Gastroesophageal sphincter (tissue), 4 donors: Measurements from ENCODE around the gene TENM3. TPM values are rescaled to one million over a fixed set of nuclear protein-coding genes. Genes with fewer than 3 reads are reported as not detected.

Experiments used
- ATAC-seq: fragments of 150-250 bp; one replicate; pipeline ENCODE4 v1.9.1; 2016; ENCODE audit warnings: mild to moderate bottlenecking, moderate library complexity
- H3K27ac ChIP-seq, 4 donors: fragments of 200-600 bp; sonication (generic) in 3 of 4; 1 replicate in 3 of 4; 2 replicates in 1 of 4; pipeline ENCODE4 v1.5.1; 2016 to 2019
- H3K27me3 ChIP-seq: fragments of 200-600 bp; sonication (generic); one replicate; pipeline ENCODE4 v1.5.1; 2019
- H3K36me3 ChIP-seq, 2 donors: fragments of 200-600 bp; sonication (generic); one replicate each; pipeline ENCODE4 v1.5.1; 2019; ENCODE audit warnings: control low read depth in 1 of 2
- H3K4me1 ChIP-seq, 3 donors: fragments of 200-600 bp; sonication (generic); 1 replicate in 2 of 3; 2 replicates in 1 of 3; pipeline ENCODE4 v1.5.1; 2016 to 2019; ENCODE audit warnings: control low read depth in 2 of 3
- H3K4me3 ChIP-seq, 2 donors: fragments of 200-600 bp; sonication (generic); one replicate each; pipeline ENCODE4 v1.5.1; 2019; ENCODE audit warnings: mild to moderate bottlenecking in 1 of 2, moderate library complexity in 1 of 2
- H3K9me3 ChIP-seq, 3 donors: fragments of 200-600 bp; sonication (generic); one replicate each; pipeline ENCODE4 v1.5.1; 2017 to 2019; ENCODE audit warnings: control low read depth in 2 of 3
- EP300 ChIP-seq: sonication (generic); formaldehyde crosslinking; IDR thresholded peaks from one replicate; pipeline ENCODE4 v1.6.1; 2017; ENCODE audit warnings: antibody characterized with exemption, mild to moderate bottlenecking
- POLR2A ChIP-seq, 2 donors: fragments of 450-650 bp; IDR thresholded peaks; one replicate each; pipeline ENCODE4 v1.6.1; 2017; ENCODE audit warnings: antibody characterized with exemption in 2 of 2, mild to moderate bottlenecking in 2 of 2, moderate library complexity in 1 of 2
- POLR2AphosphoS5 ChIP-seq: sonication (generic); formaldehyde crosslinking; IDR thresholded peaks from one replicate; pipeline ENCODE4 v1.6.1; 2017; ENCODE audit warnings: antibody characterized with exemption
- WGBS, 2 donors: methylation state at CpG; one replicate each; pipeline ENCODE4 v1.1.5; 2018; ENCODE audit warnings: low coverage in 1 of 2; 5-methylcytosine and 5-hydroxymethylcytosine counted together
- total RNA-seq, 4 donors: library from RNA; depleted of rRNA; stranded (reverse); fragments of >200 nt; gene quantifications; one replicate each; pipeline ENCODE4 v1.1.0, GENCODE V29; 2016
- TF ChIP-seq, protein P1 (sequence below), 4 experiments: fragments of 200-600 bp in 2 of 4; fragments of 450-650 bp in 2 of 4; sonication (generic) in 1 of 4; IDR thresholded peaks; one replicate each; pipeline ENCODE4 v1.5.1; 2017 to 2019; ENCODE audit warnings: antibody characterized with exemption in 4 of 4, mild to moderate bottlenecking in 2 of 4, moderate library complexity in 2 of 4

The TENM3 gene
- total RNA-seq, 4 donors from 2014 or later = 8.2 to 39.9 (median 15.8) TPM

DNA sequence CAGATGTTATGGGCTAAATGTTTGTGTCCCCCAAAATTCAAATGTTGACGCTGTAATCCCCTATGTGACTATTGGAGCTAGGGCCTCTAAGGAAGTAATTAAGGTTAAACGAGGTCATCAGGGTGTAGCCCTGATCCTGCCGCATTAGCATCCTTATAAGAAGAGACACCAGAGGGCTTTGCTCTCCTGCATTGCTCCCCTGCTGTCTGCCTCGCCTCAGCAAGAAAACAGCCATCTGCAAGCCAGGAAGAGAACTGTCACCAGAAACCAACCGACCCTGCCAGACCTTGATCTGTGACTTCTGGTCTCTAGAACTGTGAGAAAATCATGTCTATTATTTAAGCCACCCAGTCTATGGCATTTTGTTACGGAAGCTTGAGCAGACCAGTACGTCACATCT, 342.1 kb downstream of the TENM3 start:
- H3K4me1 ChIP-seq = no peaks in the 10 kb centered on the region
- TF ChIP-seq POLR2AphosphoS5 (no peak), POLR2A (IDR thresholded peaks at IDR 0.05) (no peak), EP300 (no peak)
- TF ChIP-seq, protein P1, sequence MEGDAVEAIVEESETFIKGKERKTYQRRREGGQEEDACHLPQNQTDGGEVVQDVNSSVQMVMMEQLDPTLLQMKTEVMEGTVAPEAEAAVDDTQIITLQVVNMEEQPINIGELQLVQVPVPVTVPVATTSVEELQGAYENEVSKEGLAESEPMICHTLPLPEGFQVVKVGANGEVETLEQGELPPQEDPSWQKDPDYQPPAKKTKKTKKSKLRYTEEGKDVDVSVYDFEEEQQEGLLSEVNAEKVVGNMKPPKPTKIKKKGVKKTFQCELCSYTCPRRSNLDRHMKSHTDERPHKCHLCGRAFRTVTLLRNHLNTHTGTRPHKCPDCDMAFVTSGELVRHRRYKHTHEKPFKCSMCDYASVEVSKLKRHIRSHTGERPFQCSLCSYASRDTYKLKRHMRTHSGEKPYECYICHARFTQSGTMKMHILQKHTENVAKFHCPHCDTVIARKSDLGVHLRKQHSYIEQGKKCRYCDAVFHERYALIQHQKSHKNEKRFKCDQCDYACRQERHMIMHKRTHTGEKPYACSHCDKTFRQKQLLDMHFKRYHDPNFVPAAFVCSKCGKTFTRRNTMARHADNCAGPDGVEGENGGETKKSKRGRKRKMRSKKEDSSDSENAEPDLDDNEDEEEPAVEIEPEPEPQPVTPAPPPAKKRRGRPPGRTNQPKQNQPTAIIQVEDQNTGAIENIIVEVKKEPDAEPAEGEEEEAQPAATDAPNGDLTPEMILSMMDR (IDR thresholded peaks at IDR 0.05) = no peak
- no peaks in the 10 kb centered on the region for H3K36me3 ChIP-seq
- H3K9me3 ChIP-seq = peaks cover 0 to 17% (median 0%) of the 10 kb centered on the region in 3 donors
- 70 to 100% methylated on average over 3 to 7 of the region's 7 CpGs for WGBS, 2 donors
- H3K4me3 ChIP-seq = no peak overlapping the region
- ATAC-seq = no peak
- H3K27ac ChIP-seq = no peak overlapping the region
- H3K27me3 ChIP-seq = no peaks in the 10 kb centered on the region

DNA sequence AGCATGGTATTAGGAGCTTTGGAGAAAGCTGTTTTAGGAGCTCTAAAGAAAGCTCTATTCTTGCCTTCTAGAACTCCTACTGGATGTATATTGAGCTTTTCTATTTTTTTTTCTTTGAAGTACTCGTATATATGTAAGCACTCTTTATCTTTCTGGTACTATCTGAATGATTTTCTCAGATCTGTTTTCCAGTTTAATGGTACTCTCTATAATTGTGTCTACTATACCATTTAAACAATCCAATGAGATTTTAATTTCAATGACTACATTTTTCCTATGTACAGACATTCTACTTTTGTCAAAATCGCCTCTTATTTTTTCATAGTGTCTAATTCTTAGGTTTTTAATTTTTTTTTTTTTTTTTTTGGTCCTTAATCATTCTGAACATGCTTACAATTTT, 345.9 kb downstream of the TENM3 start:
- ATAC-seq = no peak
- no peak overlapping the region for H3K27ac ChIP-seq
- no peak for TF ChIP-seq POLR2A (IDR thresholded peaks at IDR 0.05)
- no peak for TF ChIP-seq EP300
- TF ChIP-seq, protein P1 (IDR thresholded peaks at IDR 0.05) = no peak
- TF ChIP-seq POLR2AphosphoS5 = no peak
- no peaks in the 10 kb centered on the region for H3K4me1 ChIP-seq
- WGBS, 2 donors = 95 to 100% methylated on average over 2 of the region's 2 CpGs
- H3K36me3 ChIP-seq = no peaks in the 10 kb centered on the region
- peaks cover 0 to 17% (median 0%) of the 10 kb centered on the region in 3 donors for H3K9me3 ChIP-seq
- H3K27me3 ChIP-seq = no peaks in the 10 kb centered on the region
- no peak overlapping the region for H3K4me3 ChIP-seq

DNA sequence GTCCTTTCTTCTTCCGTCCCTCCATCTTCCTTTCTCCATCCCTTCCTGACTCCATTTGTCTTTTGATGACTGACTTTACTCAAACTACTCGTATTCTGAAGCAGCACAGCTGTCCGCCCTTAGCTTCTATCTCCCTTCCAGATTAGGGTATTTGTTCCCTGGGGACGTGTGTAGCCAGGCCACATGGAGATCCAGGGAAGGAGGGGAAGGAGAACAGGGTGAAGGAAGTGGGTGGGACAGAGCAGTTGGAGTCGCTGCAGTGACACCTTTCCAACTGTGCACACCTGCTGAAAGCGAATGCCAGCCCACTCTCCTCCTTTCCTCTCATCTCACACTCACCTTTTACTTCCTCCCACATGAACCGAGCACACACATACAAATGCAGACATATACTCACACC, 350.2 kb downstream of the TENM3 start:
- 61 to 70% methylated on average over 4 to 7 of the region's 7 CpGs for WGBS, 2 donors
- no peak for ATAC-seq

DNA sequence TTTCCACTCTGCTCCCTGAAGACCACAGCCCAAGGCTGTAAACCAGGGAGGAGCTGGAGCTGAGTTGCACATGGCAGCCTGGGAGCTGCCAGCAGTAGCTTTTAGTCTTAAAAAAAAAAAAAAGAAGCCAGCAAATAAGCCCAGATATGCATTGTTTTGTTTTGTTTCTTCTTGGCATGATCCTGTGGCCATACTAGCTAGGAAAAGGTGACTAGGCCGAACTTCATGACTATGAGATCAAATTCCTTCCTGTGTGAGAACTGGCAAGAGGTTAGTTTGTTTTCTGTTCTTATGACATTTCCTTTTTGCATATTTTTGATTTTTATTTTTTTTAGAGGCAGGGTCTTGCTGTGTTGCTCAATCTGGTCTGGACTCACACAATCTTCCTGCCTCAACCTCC, 350.7 kb downstream of the TENM3 start:
- ATAC-seq = no peak
- peaks cover 0 to 10% (median 0%) of the 10 kb centered on the region in 3 donors for H3K9me3 ChIP-seq
- H3K4me3 ChIP-seq = no peak overlapping the region
- no peak for TF ChIP-seq POLR2A (IDR thresholded peaks at IDR 0.05)
- no peak for TF ChIP-seq POLR2AphosphoS5
- TF ChIP-seq, protein P1 (IDR thresholded peaks at IDR 0.05) = no peak
- TF ChIP-seq EP300 = no peak
- H3K27me3 ChIP-seq = no peaks in the 10 kb centered on the region
- no peak overlapping the region for H3K27ac ChIP-seq
- 67 to 73% methylated on average over 1 of the region's 1 CpG for WGBS, 2 donors
- no peaks in the 10 kb centered on the region for H3K36me3 ChIP-seq
- no peaks in the 10 kb centered on the region for H3K4me1 ChIP-seq

More for the DNA sequence above, 350.2 kb downstream of the TENM3 start:
- no peak overlapping the region for H3K4me3 ChIP-seq
- TF ChIP-seq POLR2AphosphoS5 (no peak), EP300 (no peak), POLR2A (IDR thresholded peaks at IDR 0.05) (no peak)
- TF ChIP-seq, protein P1 (IDR thresholded peaks at IDR 0.05) = no peak
- H3K27me3 ChIP-seq = no peaks in the 10 kb centered on the region
- H3K9me3 ChIP-seq = peaks cover 0 to 15% (median 0%) of the 10 kb centered on the region in 3 donors
- H3K27ac ChIP-seq = no peak overlapping the region
- H3K36me3 ChIP-seq = no peaks in the 10 kb centered on the region
- H3K4me1 ChIP-seq = no peaks in the 10 kb centered on the region

DNA sequence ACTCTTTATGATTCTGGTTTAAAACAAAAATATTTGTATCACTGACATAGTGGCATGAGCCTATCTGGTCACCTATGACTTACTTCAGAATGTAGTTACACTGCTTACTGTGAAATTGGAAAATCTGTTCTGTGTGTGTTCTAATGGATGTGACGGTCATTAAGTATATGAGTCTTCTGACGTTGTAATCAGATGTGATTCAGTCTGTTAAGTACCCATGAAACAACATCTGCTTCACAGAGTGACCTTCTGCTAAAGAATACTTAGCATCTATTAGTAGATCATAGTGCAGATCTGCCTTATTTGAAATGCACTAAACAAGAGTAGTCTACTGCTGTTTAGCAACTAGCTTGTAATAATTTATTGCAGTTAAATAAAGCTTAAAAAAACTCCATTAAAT, 356.9 kb downstream of the TENM3 start:
- Histone ChIP-seq H3K36me3 (no peaks in the 10 kb centered on the region), H3K27ac (no peak overlapping the region), H3K9me3 (no peaks in the 10 kb centered on the region), H3K27me3 (no peaks in the 10 kb centered on the region), H3K4me3 (no peak overlapping the region), H3K4me1 (no peaks in the 10 kb centered on the region)
- WGBS, 2 donors = 58 to 60% methylated on average over 2 of the region's 2 CpGs
- no peak for TF ChIP-seq EP300
- ATAC-seq = no peak
